H9 (cell line): Measurements from ENCODE around the gene DNAH1. TPM values are rescaled to one million over a fixed set of nuclear protein-coding genes. Genes with fewer than 3 reads are reported as not detected.
A peak's percentile ranks its signal among the peaks of the same experiment; 100 is the strongest.

ENCODE experiments used
- DNase-seq: peaks from one replicate; pipeline ENCODE4 v3.0.0-alpha.2; 2017
- H2AFZ ChIP-seq: one replicate; pipeline ENCODE4 v1.6.1; 2013; ENCODE audit warnings: mild to moderate bottlenecking, low read length, control low read depth, moderate library complexity
- H2AK5ac ChIP-seq: 2 replicates; pipeline ENCODE4 v1.6.1; 2013; ENCODE audit warnings: low read length, control low read depth, mixed read lengths; ENCODE audit not compliant: insufficient read length
- H2BK120ac ChIP-seq: one replicate; pipeline ENCODE4 v1.6.1; 2013; ENCODE audit warnings: low read depth, mild to moderate bottlenecking, low read length, control low read depth, inconsistent platforms; ENCODE audit not compliant: poor library complexity, severe bottlenecking
- H2BK12ac ChIP-seq: 2 replicates; pipeline ENCODE4 v1.6.1; 2013; ENCODE audit warnings: low read length, control low read depth, mixed read lengths, low read depth; ENCODE audit not compliant: insufficient read length
- H2BK15ac ChIP-seq: 2 replicates; pipeline ENCODE4 v1.6.1; 2013; ENCODE audit warnings: low read depth, low read length, control low read depth
- H2BK20ac ChIP-seq: one replicate; pipeline ENCODE4 v1.6.1; 2013; ENCODE audit warnings: low read depth, mild to moderate bottlenecking, low read length, control low read depth, inconsistent platforms; ENCODE audit not compliant: poor library complexity, severe bottlenecking
- H2BK5ac ChIP-seq: 2 replicates; pipeline ENCODE4 v1.6.1; 2013; ENCODE audit warnings: low read length, control low read depth, mixed read lengths; ENCODE audit not compliant: insufficient read length
- H3K14ac ChIP-seq: 2 replicates; pipeline ENCODE4 v1.6.1; 2013; ENCODE audit warnings: low read length, control low read depth; ENCODE audit not compliant: insufficient read depth
- H3K18ac ChIP-seq: 2 replicates; pipeline ENCODE4 v1.6.1; 2013; ENCODE audit warnings: low read depth, mild to moderate bottlenecking, mixed read lengths, low read length, control low read depth; ENCODE audit not compliant: insufficient read length
- H3K23ac ChIP-seq: 2 replicates; pipeline ENCODE4 v1.6.1; 2013; ENCODE audit warnings: low read length, control low read depth, mixed read lengths, low read depth; ENCODE audit not compliant: insufficient read length
- H3K23me2 ChIP-seq: 2 replicates; pipeline ENCODE4 v1.6.1; 2013; ENCODE audit warnings: low read depth, mild to moderate bottlenecking, mixed read lengths, low read length, control low read depth; ENCODE audit not compliant: insufficient read length, poor library complexity, severe bottlenecking
- H3K27ac ChIP-seq: 2 replicates; pipeline ENCODE4 v1.5.1; 2013; ENCODE audit warnings: low read length, control low read depth, mixed read lengths, low read depth; ENCODE audit not compliant: insufficient read length
- H3K27me3 ChIP-seq: 2 replicates; pipeline ENCODE4 v1.6.1; 2013; ENCODE audit warnings: low read length, control low read depth, inconsistent platforms; ENCODE audit not compliant: insufficient read depth
- H3K4ac ChIP-seq: 2 replicates; pipeline ENCODE4 v1.6.1; 2013; ENCODE audit warnings: low read depth, mild to moderate bottlenecking, control low read depth, inconsistent platforms, low read length, moderate library complexity
- H3K4me1 ChIP-seq: 2 replicates; pipeline ENCODE4 v1.6.1; 2013; ENCODE audit warnings: low read length, control low read depth, inconsistent platforms; ENCODE audit not compliant: insufficient read depth
- H3K4me2 ChIP-seq: 2 replicates; pipeline ENCODE4 v1.6.1; 2013; ENCODE audit warnings: low read length, control low read depth, mixed read lengths; ENCODE audit not compliant: insufficient read length, insufficient read depth
- H3K56ac ChIP-seq: 2 replicates; pipeline ENCODE4 v1.6.1; 2013; ENCODE audit warnings: low read depth, mild to moderate bottlenecking, mixed read lengths, low read length, control low read depth; ENCODE audit not compliant: insufficient read length
- H3K79me1 ChIP-seq: 2 replicates; pipeline ENCODE4 v1.6.1; 2013; ENCODE audit warnings: low read depth, mild to moderate bottlenecking, moderate library complexity, low read length, control low read depth, inconsistent platforms; ENCODE audit not compliant: insufficient read depth, poor library complexity, severe bottlenecking
- H3K79me2 ChIP-seq: 2 replicates; pipeline ENCODE4 v1.6.1; 2013; ENCODE audit warnings: low read length, control low read depth, inconsistent platforms; ENCODE audit not compliant: insufficient read depth
- H3K9ac ChIP-seq: 2 replicates; pipeline ENCODE4 v1.6.1; 2013; ENCODE audit warnings: low read length, control low read depth, mixed read lengths; ENCODE audit not compliant: insufficient read length; ENCODE audit errors: extremely low read depth
- H3K9me3 ChIP-seq: one replicate; pipeline ENCODE4 v1.6.1; 2013; ENCODE audit warnings: low read depth, low read length, inconsistent platforms; ENCODE audit not compliant: control insufficient read depth
- H3T11ph ChIP-seq: one replicate; pipeline ENCODE4 v1.6.1; 2013; ENCODE audit warnings: mild to moderate bottlenecking, low read length, control low read depth, inconsistent platforms
- H4K20me1 ChIP-seq: one replicate; pipeline ENCODE4 v1.6.1; 2013; ENCODE audit not compliant: control insufficient read depth, insufficient read length, insufficient read depth
- H4K5ac ChIP-seq: 2 replicates; pipeline ENCODE4 v1.6.1; 2013; ENCODE audit warnings: low read depth, mild to moderate bottlenecking, mixed read lengths, low read length, control low read depth; ENCODE audit not compliant: insufficient read length
- H4K8ac ChIP-seq: replicated peaks from 2 replicates; pipeline ENCODE4 v1.6.1; 2013; ENCODE audit warnings: low read length, control low read depth, mixed read lengths, low read depth; ENCODE audit not compliant: insufficient read length
- H4K91ac ChIP-seq: 2 replicates; pipeline ENCODE4 v1.6.1; 2013; ENCODE audit warnings: low read depth, mild to moderate bottlenecking, moderate library complexity, mixed read lengths, low read length, control low read depth; ENCODE audit not compliant: insufficient read length
- H3K27ac Mint-ChIP-seq, 3 experiments: 2 replicates in 2 of 3; 3 replicates in 1 of 3; pipeline ENCODE4 v1.8.0; 2020 to 2021; ENCODE audit warnings: mixed read lengths in 3 of 3, mild to moderate bottlenecking in 1 of 3, moderate library complexity in 1 of 3
- H3K27me3 Mint-ChIP-seq: 2 replicates; pipeline ENCODE4 v1.8.0; 2021; ENCODE audit warnings: low read depth, mild to moderate bottlenecking, moderate library complexity, mixed read lengths
- H3K36me3 Mint-ChIP-seq, 3 experiments: 2 replicates in 2 of 3; 3 replicates in 1 of 3; pipeline ENCODE4 v1.8.0; 2020 to 2021; ENCODE audit warnings: low read depth in 3 of 3, mixed read lengths in 3 of 3; ENCODE audit not compliant: insufficient read depth in 1 of 3
- H3K4me1 Mint-ChIP-seq, 2 experiments: 2 replicates each; pipeline ENCODE4 v1.8.0; 2020; ENCODE audit warnings: mixed read lengths in 2 of 2
- H3K4me3 Mint-ChIP-seq, 2 experiments: 2 replicates in 1 of 2; 3 replicates in 1 of 2; pipeline ENCODE4 v1.8.0; 2020 to 2021; ENCODE audit warnings: mild to moderate bottlenecking in 2 of 2, mixed read lengths in 2 of 2, moderate library complexity in 1 of 2
- H3K9me3 Mint-ChIP-seq, 2 experiments: 2 replicates in 1 of 2; 3 replicates in 1 of 2; pipeline ENCODE4 v1.8.0; 2020; ENCODE audit warnings: mild to moderate bottlenecking in 2 of 2, mixed read lengths in 2 of 2, moderate library complexity in 1 of 2
- WGBS: extraction: QIAGEN DNeasy Blood & Tissue Kit; methylation state at CpG from one replicate; pipeline ENCODE4 v1.1.7; 2013; ENCODE audit warnings: missing lambda C conversion rate, low lambda C conversion rate, mixed read lengths; ENCODE audit not compliant: insufficient read length; ENCODE audit errors: extremely low coverage; 5-methylcytosine and 5-hydroxymethylcytosine counted together
- total RNA-seq: library from RNA; stranded (reverse); gene quantifications from 2 replicates; pipeline ENCODE4 v1.2.1, GENCODE V29; 2021
- TF ChIP-seq, protein P1 (sequence below): fragments of 200-600 bp; sonication (generic); conservative IDR thresholded peaks from 3 replicates; pipeline ENCODE4 v1.8.0; 2021; ENCODE audit warnings: antibody characterized with exemption, mild to moderate bottlenecking

Gene DNAH1
- total RNA-seq, 1 experiment from 2014 or later, result 2.0 TPM

DNA sequence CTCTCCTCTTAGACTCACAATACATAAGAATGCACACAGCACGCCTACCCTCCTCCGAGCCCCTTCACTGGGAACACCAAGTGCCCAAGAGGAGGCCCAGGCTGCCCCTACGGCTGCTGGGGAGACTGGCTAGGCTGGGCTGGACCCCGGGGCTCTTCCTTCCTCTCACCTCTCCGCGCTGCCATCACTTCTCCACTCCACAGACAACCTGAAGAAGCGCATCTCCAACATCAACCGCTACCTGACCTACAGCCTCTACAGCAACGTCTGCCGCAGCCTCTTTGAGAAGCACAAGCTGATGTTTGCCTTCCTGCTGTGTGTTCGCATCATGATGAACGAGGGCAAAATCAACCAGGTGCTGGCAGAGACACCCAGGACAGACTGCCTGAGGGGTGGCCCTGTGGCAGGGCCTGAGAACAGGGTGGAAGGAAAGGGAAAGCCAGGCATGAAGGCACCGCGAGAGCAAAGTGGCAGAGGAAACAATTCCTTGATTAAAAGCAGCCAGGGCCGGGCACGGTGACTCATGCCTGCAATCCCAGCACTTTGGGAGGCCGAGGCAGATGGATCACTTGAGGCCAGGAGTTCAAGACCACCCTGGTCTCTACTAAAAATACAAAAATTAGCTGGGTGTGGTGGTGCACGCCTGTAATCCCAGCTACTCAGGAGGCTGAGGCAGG, 77.2 kb downstream of the DNAH1 start:
- Histone ChIP-seq H2BK20ac (no peak overlapping the region), H4K8ac (no peak overlapping the region), H3K56ac (no peak overlapping the region), H3T11ph (no peak overlapping the region), H2AK5ac (no peak overlapping the region), H3K18ac (no peak overlapping the region), H3K9me3 (no peaks in the 10 kb centered on the region), H3K79me2 (no peaks in the 10 kb centered on the region), H2BK12ac (no peak overlapping the region), H4K5ac (no peak overlapping the region), H3K4ac (no peak overlapping the region), H2BK15ac (no peak overlapping the region), H3K27ac (no peak overlapping the region), H3K4me1 (no peaks in the 10 kb centered on the region), H3K23ac (no peak overlapping the region), H4K20me1 (no peaks in the 10 kb centered on the region), H2AFZ (no peak overlapping the region), H3K27me3 (no peaks in the 10 kb centered on the region; the same call in 1 of the 2 replicates), H2BK120ac (no peak overlapping the region), H3K79me1 (no peaks in the 10 kb centered on the region), H3K4me2 (no peak overlapping the region), H2BK5ac (no peak overlapping the region), H3K23me2 (no peaks in the 10 kb centered on the region), H4K91ac (no peak overlapping the region), H3K14ac (no peak overlapping the region), H3K9ac (no peak overlapping the region)
- Mint-ChIP-seq H3K27ac (peak overlapping the region in 1 of 3 experiments; percentile 78; a peak in 3 of 7 replicates), H3K27me3 (peaks cover 17% of the 10 kb centered on the region), H3K36me3 (no peaks in the 10 kb centered on the region; a peak in 1 of 7 replicates), H3K4me1 (peaks cover 0 to 3% of the 10 kb centered on the region in 2 experiments; a peak in 3 of 4 replicates), H3K9me3 (no peaks in the 10 kb centered on the region), H3K4me3 (no peak overlapping the region)
- no peak for DNase-seq
- TF ChIP-seq, protein P1, sequence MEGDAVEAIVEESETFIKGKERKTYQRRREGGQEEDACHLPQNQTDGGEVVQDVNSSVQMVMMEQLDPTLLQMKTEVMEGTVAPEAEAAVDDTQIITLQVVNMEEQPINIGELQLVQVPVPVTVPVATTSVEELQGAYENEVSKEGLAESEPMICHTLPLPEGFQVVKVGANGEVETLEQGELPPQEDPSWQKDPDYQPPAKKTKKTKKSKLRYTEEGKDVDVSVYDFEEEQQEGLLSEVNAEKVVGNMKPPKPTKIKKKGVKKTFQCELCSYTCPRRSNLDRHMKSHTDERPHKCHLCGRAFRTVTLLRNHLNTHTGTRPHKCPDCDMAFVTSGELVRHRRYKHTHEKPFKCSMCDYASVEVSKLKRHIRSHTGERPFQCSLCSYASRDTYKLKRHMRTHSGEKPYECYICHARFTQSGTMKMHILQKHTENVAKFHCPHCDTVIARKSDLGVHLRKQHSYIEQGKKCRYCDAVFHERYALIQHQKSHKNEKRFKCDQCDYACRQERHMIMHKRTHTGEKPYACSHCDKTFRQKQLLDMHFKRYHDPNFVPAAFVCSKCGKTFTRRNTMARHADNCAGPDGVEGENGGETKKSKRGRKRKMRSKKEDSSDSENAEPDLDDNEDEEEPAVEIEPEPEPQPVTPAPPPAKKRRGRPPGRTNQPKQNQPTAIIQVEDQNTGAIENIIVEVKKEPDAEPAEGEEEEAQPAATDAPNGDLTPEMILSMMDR, result no peak
- WGBS, result no CpG with 5 or more reads among the region's 18 CpGs
